Psoas muscle (tissue), 8 donors: ENCODE measurements around the gene MCCD1. TPM values are rescaled to one million over a fixed set of nuclear protein-coding genes. Genes with fewer than 3 reads are reported as not detected.

Source experiments
- ATAC-seq, 4 donors: fragments of 200-7000 bp; cut with Tn5 transposase; one replicate each; pipeline ENCODE4 v1.9.1; 2020; ENCODE audit warnings: moderate library complexity in 3 of 4, mild to moderate bottlenecking in 2 of 4
- DNase-seq, 2 donors: peaks; one replicate each; pipeline ENCODE4 v3.0.0-alpha.2; 2020
- H3K27ac ChIP-seq: fragments of 200-600 bp; one replicate; pipeline ENCODE4 v1.8.0; 2022
- H3K27me3 ChIP-seq, 3 donors: fragments of 200-600 bp in 1 of 3; one replicate each; pipeline versions ENCODE4 v1.6.1 to v1.8.0; 2013 to 2022; ENCODE audit warnings: low read length in 2 of 3, mild to moderate bottlenecking in 2 of 3, moderate library complexity in 1 of 3; ENCODE audit not compliant: insufficient read depth in 3 of 3
- H3K36me3 ChIP-seq, 2 donors: fragments of 200-600 bp in 1 of 2; one replicate each; pipeline versions ENCODE4 v1.6.1 to v1.8.0; 2013 to 2022; ENCODE audit warnings: low read depth in 1 of 2, mild to moderate bottlenecking in 1 of 2, moderate library complexity in 1 of 2; ENCODE audit not compliant: insufficient read depth in 1 of 2
- H3K4me1 ChIP-seq: fragments of 200-600 bp; one replicate; pipeline ENCODE4 v1.8.0; 2022
- H3K4me3 ChIP-seq: fragments of 200-600 bp; one replicate; pipeline ENCODE4 v1.8.0; 2022; ENCODE audit warnings: mild to moderate bottlenecking
- H3K9me3 ChIP-seq: fragments of 200-600 bp; one replicate; pipeline ENCODE4 v1.8.0; 2022
- CTCF ChIP-seq: fragments of 200-600 bp; IDR thresholded peaks from one replicate; pipeline ENCODE4 v1.8.0; 2022; ENCODE audit warnings: antibody characterized with exemption
- WGBS, 3 donors: extraction: QIAGEN DNeasy Blood & Tissue Kit; methylation state at CpG; one replicate each; pipeline versions ENCODE4 v1.1.6 to v1.1.7; 2013; 5-methylcytosine and 5-hydroxymethylcytosine counted together
- intact Hi-C, 2 donors: fragments of 100-400 bp; cut with DNase I; formaldehyde crosslinking; loops; one replicate each; pipeline versions ENCODE4 v1.11.0 to v1.14.2; 2022
- polyA plus RNA-seq, 3 donors: library from polyadenylated mRNA; stranded (reverse); fragments of 200-250 nt; gene quantifications; one replicate each; pipeline ENCODE4 v1.2.3, GENCODE V29; 2013
- total RNA-seq, 4 donors: library from RNA; stranded (reverse); fragmentation: NEBNext Ultra II Directional in 2 of 4; extraction: Animal tissue kit (Norgen Biotek cat#: 25700) in 2 of 4; gene quantifications; one replicate each; pipeline versions ENCODE4 v1.2.1 to v1.2.4, GENCODE V29; 2021 to 2023
- donor health status: healthy with polysubstance abuse.
- donor health status: DM: no; HTN: no; CAD: no; lungs with moderate emphysema.
- donor health status: Bipolar disorder and iron deficiency.
- donor health status: healthy.
- donor health status: DM: yes; HTN: yes; CAD: no.
- donor health status: DM: no; HTN: no; CAD: no.
- donor health status: DM: no; HTN: no; CAD: no.
- donor health status: DM: yes; HTN: yes; CAD: no.

MCCD1 gene
- total and polyA plus RNA-seq, 7 donors: not detected

- peaks cover 31 to 97% of the 10 kb centered on the region in 2 donors for H3K36me3 ChIP-seq
- DNase-seq (no peak), ATAC-seq (no peak)
- H3K27ac ChIP-seq: no peak overlapping the region
- no peak overlapping the region for H3K4me3 ChIP-seq
- WGBS, 3 donors: 86 to 91% (median 90%) methylated on average over 6 of the region's 6 CpGs
- intact Hi-C loops: no loop called here
- H3K27me3 ChIP-seq: no peaks in the 10 kb centered on the region
- no peaks in the 10 kb centered on the region for H3K9me3 ChIP-seq
- peaks cover 3% of the 10 kb centered on the region for H3K4me1 ChIP-seq
- TF ChIP-seq CTCF: no peak
These were observed 5.2 kb downstream of the MCCD1 start for GRCh38 chr6:31534011-31534410.

- Histone ChIP-seq H3K4me1 (peaks cover 9% of the 10 kb centered on the region), H3K27me3 (no peaks in the 10 kb centered on the region), H3K4me3 (no peak overlapping the region), H3K27ac (no peak overlapping the region), H3K36me3 (peaks cover 35 to 100% of the 10 kb centered on the region in 2 donors), H3K9me3 (no peaks in the 10 kb centered on the region)
- intact Hi-C loops: no loop called here
- ATAC-seq (no peak), DNase-seq (no peak)
- 87 to 92% (median 88%) methylated on average over 24 of the region's 24 CpGs for WGBS, 3 donors
- TF ChIP-seq CTCF: no peak
These were observed 5.8 kb downstream of the MCCD1 start for GRCh38 chr6:31534521-31535040.

GRCh38 chr6:31535538-31536324 is 7.0 kb downstream of the MCCD1 start:
- Histone ChIP-seq H3K27ac (no peak overlapping the region), H3K4me3 (no peak overlapping the region), H3K4me1 (peaks cover 20% of the 10 kb centered on the region), H3K27me3 (no peaks in the 10 kb centered on the region), H3K36me3 (peaks cover 42 to 97% of the 10 kb centered on the region in 2 donors), H3K9me3 (no peaks in the 10 kb centered on the region)
- 32 to 38% (median 37%) methylated on average over 2 of the region's 2 CpGs for WGBS, 3 donors
- intact Hi-C loops: no loop called here
- ATAC-seq: no peak
- no peak for DNase-seq
- TF ChIP-seq CTCF: no peak

GRCh38 chr6:31538805-31539400 is 10.1 kb downstream of the MCCD1 start:
- intact Hi-C loops: no loop called here
- peak overlapping the region; percentile 34 for H3K27ac ChIP-seq
- H3K4me3 ChIP-seq: peak overlapping the region; percentile 88

More at GRCh38 chr6:31538805-31539400, 10.1 kb downstream of the MCCD1 start:
- Histone ChIP-seq H3K9me3 (no peaks in the 10 kb centered on the region), H3K4me1 (peaks cover 29% of the 10 kb centered on the region), H3K27me3 (no peaks in the 10 kb centered on the region), H3K36me3 (peaks cover 33 to 65% of the 10 kb centered on the region in 2 donors)
- no peak for DNase-seq
- 45 to 57% (median 46%) methylated on average over 6 of the region's 6 CpGs for WGBS, 3 donors
- TF ChIP-seq CTCF: no peak
- ATAC-seq: no peak
